ENCODE measurements around the gene SEPTIN10. TPM values are rescaled to one million over a fixed set of nuclear protein-coding genes. Genes with fewer than 3 reads are reported as not detected.

SEPTIN10 gene
- total RNA-seq, 3 donors from 2014 or later: 93.5 to 116 (median 100) TPM

DNA sequence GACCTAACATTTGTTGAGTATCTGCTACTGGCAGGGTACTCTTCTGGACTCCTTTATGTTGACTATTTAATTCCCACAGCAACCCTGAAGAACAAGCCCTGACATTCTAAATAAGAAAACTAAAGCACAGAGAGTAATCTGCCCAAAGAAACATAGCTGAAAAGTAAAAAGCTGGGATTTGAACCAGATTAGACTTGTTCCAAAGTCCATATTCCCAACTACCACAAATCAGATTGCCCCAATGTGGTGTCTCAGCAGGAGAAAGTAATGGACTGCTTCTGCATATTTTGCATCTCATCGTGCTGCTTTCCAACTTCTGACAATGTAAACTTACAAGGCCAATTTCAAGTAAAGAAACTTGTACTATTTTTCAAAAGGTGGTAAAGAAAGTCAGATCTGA lies 56.5 kb downstream of the SEPTIN10 start:
- H3K36me3 ChIP-seq: no peaks in the 10 kb centered on the region
- no peak overlapping the region for H3K27ac ChIP-seq
- no peak for DNase-seq (ENCODE audit: low spot score in 2 of 2)

DNA sequence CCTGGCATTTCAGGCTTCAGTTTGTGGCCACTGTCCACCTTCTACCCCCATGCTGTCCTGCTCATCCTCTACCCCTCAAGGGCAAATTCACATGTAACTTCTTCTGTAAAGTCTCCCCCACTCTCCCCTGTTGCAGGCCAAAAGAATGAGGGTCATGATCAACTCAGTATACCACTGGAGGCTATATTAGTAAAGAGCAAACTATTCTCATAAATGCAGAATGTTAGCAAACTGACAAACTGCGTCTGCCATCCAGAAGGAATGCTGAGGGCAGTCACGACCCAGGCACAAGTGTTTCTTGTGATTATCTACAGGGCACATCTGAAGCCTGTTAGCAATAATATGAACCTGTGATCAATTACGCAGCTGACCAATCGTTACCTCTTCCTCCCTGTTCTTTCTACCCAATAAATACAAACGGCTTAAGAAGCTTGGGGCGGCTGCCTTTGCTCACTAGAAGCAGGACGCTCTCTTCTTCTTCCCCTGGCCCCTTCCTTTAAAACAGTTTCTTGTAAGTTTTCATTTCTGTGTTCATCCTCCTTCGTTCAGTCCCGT lies 58.3 kb downstream of the SEPTIN10 start:
- H3K27ac ChIP-seq: no peak overlapping the region
- no peak overlapping the region for H3K4me3 ChIP-seq
- no peaks in the 10 kb centered on the region for H3K9me3 ChIP-seq
- TF ChIP-seq POLR2AphosphoS5 (IDR thresholded peaks at IDR 0.05) (no peak), POLR2A (IDR thresholded peaks at IDR 0.05) (no peak), CTCF (IDR thresholded peaks at IDR 0.05) (no peak)
- no peaks in the 10 kb centered on the region for H3K27me3 ChIP-seq
- H3K36me3 ChIP-seq: no peaks in the 10 kb centered on the region
- no peaks in the 10 kb centered on the region for H3K4me1 ChIP-seq
- intact Hi-C loops (cut with DNase I; ENCODE audit: low total_unique reads): no loop called here
- DNase-seq (ENCODE audit: low spot score in 2 of 2): no peak

More for the DNA sequence above, 56.5 kb downstream of the SEPTIN10 start:
- Histone ChIP-seq H3K27me3 (no peaks in the 10 kb centered on the region), H3K9me3 (no peaks in the 10 kb centered on the region), H3K4me3 (no peak overlapping the region), H3K4me1 (no peaks in the 10 kb centered on the region)
- TF ChIP-seq POLR2AphosphoS5 (IDR thresholded peaks at IDR 0.05): no peak
- TF ChIP-seq CTCF (IDR thresholded peaks at IDR 0.05): no peak
- no peak for TF ChIP-seq POLR2A (IDR thresholded peaks at IDR 0.05)
- intact Hi-C loops (cut with DNase I; ENCODE audit: low total_unique reads): no loop called here

GRCh38 chr2:109554758-109555157 lies 59.0 kb downstream of the SEPTIN10 start:
- intact Hi-C loops (cut with DNase I; ENCODE audit: low total_unique reads): no loop called here
- DNase-seq (ENCODE audit: low spot score in 2 of 2): no peak

GRCh38 chr2:109549016-109549590 lies 64.7 kb downstream of the SEPTIN10 start:
- DNase-seq (ENCODE audit: low spot score in 2 of 2): no peak
- intact Hi-C loops (cut with DNase I; ENCODE audit: low total_unique reads): no loop called here
- H3K36me3 ChIP-seq: no peaks in the 10 kb centered on the region
- TF ChIP-seq CTCF (IDR thresholded peaks at IDR 0.05) (no peak), POLR2A (IDR thresholded peaks at IDR 0.05) (no peak), POLR2AphosphoS5 (IDR thresholded peaks at IDR 0.05) (no peak)
- no peak overlapping the region for H3K4me3 ChIP-seq
- no peak overlapping the region for H3K27ac ChIP-seq
- no peaks in the 10 kb centered on the region for H3K27me3 ChIP-seq
- no peaks in the 10 kb centered on the region for H3K4me1 ChIP-seq
- H3K9me3 ChIP-seq: no peaks in the 10 kb centered on the region

More at GRCh38 chr2:109554758-109555157, 59.0 kb downstream of the SEPTIN10 start:
- no peaks in the 10 kb centered on the region for H3K4me1 ChIP-seq
- no peaks in the 10 kb centered on the region for H3K9me3 ChIP-seq
- H3K36me3 ChIP-seq: no peaks in the 10 kb centered on the region
- H3K27me3 ChIP-seq: no peaks in the 10 kb centered on the region
- no peak overlapping the region for H3K4me3 ChIP-seq
- H3K27ac ChIP-seq: no peak overlapping the region
- no peak for TF ChIP-seq POLR2AphosphoS5 (IDR thresholded peaks at IDR 0.05)
- TF ChIP-seq POLR2A (IDR thresholded peaks at IDR 0.05): no peak
- TF ChIP-seq CTCF (IDR thresholded peaks at IDR 0.05): no peak

- no peak for DNase-seq (ENCODE audit: low spot score in 2 of 2)
- Histone ChIP-seq H3K27ac (no peak overlapping the region), H3K4me1 (no peaks in the 10 kb centered on the region), H3K9me3 (no peaks in the 10 kb centered on the region), H3K4me3 (no peak overlapping the region), H3K27me3 (no peaks in the 10 kb centered on the region), H3K36me3 (no peaks in the 10 kb centered on the region)
- intact Hi-C loops (cut with DNase I; ENCODE audit: low total_unique reads): no loop called here
- no peak for TF ChIP-seq POLR2A (IDR thresholded peaks at IDR 0.05)
- TF ChIP-seq POLR2AphosphoS5 (IDR thresholded peaks at IDR 0.05): no peak
- no peak for TF ChIP-seq CTCF (IDR thresholded peaks at IDR 0.05)
These were observed 66.5 kb downstream of the SEPTIN10 start for GRCh38 chr2:109547280-109547679.
